Measurements from ENCODE around the gene KCNC1.

KCNC1 gene

DNA sequence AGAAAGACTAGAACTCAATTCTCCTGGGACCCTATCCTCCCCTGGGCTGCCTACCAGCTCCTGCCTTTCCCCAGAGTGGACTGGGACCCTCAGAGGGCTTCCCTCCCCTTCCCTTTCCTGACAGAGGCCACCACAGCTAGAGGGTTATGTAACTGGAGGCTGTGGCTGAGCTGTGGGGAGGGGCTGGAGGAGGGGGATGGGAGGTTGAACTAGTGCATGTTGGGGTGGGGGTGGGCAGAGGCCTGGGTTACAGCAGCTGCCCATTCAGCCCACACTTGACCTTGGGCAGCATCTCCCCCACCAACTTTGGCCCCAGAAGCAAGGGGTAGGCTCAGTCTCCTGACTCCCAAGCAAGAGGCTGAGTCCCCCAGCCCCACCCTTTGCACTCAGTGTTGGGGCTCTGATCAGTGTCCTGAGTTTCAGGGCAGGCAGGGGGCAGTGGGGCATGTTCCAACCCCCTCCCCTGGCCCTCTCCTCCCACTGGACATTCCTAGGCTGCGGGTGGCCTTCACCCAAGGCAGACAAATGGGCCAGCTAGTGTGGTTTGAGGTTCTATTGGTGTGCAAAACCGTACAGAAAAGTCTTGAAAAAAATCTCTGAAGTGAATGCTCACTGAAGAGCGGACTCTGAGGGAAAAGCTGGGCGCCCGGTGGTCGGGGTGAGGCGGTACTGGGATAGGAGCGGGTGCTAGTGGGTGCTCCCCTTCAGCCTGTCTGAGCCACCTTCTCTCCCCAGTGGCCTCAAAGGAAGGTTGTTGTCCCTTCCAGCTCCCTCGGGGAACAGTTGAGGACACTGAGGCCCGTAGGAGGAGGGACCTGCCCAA lies 3.8 kb downstream of the KCNC1 start:
- no peak for DNase-seq (ENCODE audit: low read depth)

DNA sequence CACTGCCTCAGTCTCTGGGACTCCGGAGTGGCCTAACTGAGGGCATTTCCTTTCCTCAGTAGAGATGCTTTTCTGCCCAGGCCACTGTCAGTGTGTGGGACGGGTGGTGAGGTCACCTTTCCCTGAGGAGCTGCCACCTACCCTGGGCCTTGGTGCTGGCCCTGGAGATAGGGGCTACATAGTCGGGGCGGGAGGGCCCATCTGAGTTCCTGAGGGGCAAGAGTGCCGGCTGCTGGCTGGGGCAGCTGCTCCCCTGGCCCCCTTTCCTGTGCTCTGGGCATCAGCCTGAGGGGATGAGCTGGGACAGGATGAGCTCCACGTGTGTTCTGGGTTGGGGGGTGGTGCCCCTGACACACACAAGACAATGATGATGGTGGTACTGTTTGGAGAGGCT lies 5.4 kb downstream of the KCNC1 start:
- no peak for DNase-seq (ENCODE audit: low read depth)

DNA sequence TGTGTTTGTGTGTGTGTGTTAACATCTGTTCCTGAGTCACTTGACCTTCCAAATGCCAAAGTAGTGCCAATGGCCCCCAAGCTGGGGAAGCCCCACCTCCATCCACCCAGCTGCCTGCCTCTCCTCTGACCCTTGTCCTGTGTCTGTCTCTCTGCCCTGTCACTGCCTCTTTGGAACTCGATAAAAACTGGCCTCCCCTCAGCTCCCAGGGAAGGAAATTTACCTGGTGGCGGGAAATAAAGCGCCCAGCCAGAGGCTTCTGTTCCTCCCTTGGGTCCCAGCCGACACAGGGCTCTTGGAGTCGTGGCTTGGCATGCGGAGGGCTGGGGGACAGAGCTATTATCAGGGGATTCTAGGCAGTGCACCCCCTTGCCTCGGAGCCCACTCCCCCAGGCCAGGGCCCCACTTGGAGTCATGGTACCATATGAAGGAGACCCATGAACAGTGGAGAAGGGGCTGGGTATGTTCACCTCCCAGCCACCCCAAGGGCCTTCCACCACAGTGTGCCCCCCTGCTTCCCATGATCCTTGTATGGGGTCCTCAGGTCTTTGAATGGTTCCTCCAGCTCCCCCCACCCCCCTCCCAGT lies 6.2 kb downstream of the KCNC1 start:
- DNase-seq (ENCODE audit: low read depth) = no peak

DNA sequence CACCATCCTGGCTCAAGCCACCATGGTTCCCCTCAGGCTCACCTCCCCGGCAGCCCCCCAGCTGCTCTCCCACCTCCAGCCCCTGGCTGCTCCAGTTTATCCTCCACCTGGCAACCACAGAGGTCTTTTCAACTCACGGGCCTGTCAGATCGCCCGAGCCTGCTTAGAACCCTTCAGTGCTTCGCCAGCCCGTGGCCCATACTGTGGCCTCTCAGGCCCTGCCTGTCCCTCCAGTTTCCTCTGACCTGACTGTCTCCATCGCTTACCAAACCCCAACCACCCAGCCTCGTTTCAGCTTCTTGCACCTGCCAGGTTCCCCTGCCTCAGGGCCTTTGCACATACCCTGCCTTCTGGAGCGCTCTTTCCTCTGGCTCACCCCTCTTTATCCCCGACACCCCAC lies 6.9 kb downstream of the KCNC1 start:
- DNase-seq (ENCODE audit: low read depth) = no peak

DNA sequence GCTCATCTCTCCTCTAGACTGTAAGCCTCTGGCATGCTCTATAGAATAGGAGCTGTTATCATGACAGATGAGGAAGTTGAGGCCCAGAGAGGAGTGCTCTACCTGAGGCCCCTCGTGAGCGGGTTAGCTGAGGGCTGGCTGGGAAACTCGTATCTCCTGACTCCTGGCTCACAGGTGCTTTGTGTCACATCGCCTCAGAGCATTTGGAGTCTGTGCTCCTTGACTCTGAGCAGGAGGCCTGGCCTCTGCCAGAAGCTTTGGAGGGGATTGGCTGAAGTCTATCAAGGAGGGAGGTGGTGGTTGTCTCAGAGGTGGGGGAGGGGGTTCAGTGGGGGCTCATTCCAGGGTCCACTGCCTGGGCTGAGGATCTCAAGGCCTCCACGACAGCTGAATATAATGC lies 7.4 kb downstream of the KCNC1 start:
- DNase-seq (ENCODE audit: low read depth) = no peak

DNA sequence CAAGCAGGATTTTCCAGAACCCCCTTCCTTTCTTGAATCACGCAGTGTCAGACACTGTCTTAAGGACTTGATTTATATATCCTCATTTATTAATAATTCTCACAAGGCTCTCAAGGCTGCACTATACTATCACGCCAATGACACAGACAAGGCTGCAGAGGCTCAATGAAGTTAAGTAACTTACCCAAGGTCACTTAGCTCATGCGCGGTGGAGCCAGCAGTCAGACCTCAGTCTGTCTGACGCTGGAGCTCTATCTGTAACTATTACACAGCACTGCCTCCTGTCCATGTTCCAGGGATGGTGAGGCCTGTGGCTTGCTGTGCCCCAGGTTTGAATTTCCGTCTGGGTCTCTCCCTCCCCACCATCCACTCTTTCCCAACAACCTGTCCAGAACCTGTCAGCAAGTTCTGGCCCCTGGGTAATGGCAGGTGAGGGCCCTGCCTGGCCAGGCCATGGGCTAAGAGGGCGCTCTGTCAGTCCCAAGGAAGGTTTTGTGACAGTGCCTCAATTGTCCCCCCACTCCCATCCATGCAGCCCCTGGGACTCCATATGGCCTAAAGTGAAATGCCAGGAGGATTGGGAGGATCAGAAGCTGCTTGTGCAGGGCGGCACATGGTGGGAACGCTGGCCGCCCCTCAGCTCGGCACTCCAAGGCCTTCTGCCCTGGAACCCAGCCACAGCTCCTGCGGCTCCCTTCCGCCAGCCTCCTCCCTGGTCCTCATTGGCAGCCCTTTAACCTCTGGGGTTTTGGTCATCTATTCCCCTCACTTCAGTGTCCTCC lies 8.6 kb downstream of the KCNC1 start:
- DNase-seq (ENCODE audit: low read depth) = no peak

DNA sequence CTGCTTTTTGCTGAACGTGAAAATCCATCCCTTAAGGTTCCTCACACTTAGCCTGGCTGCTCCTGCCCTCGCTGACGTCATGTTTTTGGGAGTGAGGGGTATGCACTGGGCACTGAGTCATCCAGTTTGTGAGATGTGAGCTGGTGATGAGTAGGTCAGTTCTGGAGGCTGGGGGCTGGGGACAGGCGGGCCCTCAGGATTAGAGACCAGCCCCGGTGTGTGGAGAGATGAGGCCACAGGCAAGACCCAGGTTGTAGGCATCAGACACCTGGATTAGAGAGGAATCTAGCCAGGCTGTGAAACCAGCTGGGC lies 9.2 kb downstream of the KCNC1 start:
- DNase-seq (ENCODE audit: low read depth) = peak; percentile 13

DNA sequence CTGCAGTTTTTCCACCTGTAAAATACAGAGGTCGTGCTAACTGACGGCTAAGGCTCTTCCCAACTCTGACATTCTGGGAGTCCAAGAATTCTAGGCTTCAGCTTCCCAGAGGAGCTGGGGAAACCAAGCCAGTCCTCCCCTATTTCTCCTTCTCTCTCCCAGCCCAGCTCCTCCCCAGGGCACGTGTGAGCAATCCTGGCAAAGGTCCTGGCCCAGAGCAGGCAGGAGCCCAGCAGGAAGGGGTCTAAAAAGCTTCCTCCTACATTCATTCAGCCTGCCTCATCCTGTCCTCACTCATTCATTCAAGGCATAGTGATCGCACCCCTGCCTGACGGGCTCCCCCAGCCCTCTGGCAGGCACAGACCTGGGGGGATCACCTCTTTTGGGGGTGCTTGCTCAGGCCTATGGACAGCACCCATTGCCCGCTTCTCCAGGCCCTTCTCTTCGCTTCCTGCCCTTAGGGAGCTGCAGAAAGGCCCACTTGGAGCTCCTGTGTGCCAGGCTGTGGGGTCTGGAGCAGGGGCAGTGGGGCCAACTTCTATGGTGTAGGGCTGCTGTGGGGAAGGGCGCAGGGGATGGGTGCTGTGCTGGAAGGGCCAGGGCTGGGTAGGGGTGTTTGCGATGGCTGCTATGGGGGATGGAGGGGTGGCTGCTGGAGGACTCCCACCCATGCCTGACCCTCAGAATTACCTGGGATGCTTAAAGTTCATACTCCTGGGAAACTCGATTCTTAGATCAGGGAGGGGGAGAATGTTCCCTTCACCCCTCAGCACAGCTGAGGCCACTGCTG lies 9.8 kb downstream of the KCNC1 start:
- DNase-seq (ENCODE audit: low read depth) = peak; percentile 13

DNA sequence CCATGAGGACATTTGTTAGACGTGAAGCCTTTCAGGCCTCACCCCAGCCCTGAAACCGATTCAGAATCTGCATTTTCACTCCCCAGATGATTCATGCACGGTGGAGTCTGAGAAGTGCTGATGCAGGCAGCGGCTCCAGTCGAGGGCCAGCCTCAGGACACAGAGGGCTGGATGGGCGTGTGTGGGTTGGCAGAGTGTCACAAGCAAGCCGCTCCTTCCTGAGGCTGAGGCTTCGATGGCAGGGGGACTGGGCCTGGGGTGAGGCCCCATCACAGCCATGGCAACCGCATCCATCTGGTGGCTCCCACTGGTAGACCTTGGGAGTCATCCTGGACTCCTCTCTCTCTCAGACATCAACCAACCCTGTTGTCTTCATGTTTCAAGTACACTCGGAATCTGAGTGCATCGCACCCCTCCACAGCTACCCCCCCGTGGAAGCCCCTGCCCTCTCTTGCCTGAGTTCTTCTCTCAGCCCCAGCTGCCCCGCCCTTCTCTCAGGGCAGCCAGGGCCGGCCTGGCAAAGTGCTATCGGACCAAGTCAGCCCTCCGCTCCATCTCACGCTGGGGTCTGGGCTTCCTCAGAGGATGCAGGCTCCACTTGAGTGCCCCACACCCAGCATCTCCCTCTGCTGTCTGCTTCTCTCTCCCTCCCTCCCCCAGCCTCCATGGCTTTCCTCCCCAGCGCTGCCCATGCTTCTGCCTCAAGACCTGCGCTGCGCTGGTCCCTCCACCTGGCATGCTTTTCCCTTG lies 10.6 kb downstream of the KCNC1 start:
- no peak for DNase-seq (ENCODE audit: low read depth)

DNA sequence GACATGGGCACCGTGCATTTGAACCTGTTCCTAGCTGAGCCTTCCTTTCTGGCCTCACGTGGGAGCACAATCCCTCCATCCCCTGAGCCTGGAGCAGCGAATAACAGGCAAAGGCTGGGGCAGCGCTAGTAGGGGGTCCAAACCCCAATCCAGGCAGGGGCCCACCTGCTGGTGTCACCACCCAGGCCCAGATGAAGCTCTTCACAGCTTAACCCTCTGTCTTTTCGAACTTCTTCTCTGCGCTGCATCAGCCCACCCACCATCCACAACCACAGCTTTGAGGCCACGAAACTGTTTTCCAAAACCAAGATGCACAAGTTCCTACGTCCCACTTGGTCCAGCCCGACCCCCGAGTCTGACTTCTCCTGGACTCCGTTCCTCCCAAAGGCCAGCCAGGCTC lies 11.5 kb downstream of the KCNC1 start:
- DNase-seq (ENCODE audit: low read depth) = no peak

DNA sequence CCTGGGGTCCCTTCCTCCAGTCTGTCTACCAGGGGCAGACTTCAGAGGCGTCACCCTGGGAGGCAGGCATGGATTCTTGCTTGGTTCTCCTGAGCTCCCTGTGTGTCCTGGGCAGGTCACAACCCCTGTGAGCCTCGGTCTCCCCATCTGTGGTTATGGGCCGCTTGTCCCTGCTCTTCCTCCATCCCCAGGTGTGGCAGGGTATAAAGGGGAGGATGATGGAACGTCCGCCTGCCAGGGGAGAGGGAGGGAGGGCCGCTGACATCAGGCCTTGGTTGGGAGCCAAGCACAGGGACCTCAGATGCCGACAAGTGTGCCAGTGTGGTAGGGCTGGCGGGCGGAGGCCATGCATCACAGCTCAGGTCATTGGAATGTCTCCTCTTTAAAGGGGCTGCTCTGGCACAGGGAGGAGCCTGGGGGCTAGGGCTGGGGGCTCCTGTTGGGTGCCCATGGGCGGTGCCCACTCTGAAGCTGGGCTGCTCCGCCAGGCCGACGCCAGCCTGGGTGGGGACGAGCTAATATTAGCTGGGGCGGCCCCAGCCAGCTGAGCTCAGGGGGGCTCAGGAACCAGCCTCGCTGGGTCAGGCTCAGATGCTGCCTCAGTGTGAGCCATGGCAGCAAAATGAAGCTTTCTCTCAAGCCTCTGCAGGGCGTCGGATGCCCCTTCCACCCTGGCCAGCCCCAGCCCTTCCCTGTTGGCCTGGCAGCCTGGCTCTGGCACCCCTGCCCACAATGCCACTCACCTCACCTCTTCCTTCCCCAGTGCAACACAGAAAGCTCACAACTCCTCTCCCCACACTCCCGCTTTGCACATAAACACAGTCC lies 12.8 kb downstream of the KCNC1 start:
- DNase-seq (ENCODE audit: low read depth) = no peak

DNA sequence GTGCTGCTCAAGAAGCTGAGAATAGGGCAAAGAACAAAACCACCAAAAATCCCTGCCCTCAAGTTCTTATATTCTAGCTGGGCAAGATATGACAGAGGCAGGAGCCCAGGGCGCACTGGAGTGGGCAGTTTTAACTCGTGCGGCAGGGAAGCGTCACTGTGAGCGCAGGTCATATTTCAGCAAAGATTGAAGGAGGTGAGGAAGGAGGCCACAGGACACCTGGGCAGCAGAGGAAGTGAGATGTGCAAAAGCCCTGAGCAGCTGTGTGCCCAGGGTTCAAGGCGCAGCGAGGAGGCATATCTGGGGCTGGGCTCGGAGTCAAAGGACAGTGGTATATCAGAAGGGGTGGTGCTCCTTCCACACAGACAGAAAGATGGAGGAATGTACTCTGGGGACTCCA lies 13.5 kb downstream of the KCNC1 start:
- no peak for DNase-seq (ENCODE audit: low read depth)

DNA sequence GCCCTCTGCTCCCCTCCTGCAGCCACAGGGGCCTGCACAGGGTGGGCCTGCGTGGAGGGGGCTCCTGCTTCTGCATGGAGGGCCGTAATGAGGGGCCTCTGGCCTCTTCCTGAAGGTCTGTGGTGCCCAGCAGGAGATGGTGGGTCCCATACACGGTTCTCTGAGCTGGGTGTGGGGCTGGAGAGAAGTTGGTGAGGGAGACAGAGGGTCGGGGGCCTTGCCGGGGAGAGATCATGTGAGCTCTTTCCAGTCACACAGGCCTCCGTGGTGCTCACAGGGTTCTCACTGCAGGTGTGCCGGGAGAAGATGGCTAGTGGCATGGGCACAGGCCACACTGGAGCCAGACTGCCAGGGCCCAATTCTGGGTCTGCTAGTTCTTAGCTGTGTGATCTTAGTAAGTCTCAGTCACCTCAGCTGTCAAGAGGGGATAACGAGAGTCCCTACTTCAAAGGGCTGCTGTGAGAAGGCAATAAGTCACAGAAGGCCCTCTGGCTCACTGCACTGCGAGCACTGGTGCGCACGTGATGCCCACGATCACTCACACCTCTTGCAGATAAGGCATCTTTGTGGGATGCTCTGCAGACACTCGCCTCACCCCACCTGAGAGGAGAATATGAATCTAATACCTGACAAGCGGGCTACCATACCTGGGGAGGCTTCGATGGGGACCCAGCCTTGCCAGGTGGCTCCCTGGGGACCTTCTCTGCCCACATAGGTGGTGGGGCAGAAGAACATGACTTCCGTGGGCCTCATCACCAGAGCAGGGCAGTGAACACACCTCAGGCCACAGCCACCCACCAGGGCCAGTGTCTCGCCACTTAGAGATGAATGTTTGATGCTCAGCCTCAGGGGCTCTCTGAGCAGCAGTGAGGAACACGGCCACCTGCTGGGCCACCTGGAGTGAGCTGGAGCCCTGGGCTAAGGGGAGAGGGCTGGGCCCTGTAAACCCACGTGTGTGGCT lies 14.5 kb downstream of the KCNC1 start:
- DNase-seq (ENCODE audit: low read depth) = no peak

DNA sequence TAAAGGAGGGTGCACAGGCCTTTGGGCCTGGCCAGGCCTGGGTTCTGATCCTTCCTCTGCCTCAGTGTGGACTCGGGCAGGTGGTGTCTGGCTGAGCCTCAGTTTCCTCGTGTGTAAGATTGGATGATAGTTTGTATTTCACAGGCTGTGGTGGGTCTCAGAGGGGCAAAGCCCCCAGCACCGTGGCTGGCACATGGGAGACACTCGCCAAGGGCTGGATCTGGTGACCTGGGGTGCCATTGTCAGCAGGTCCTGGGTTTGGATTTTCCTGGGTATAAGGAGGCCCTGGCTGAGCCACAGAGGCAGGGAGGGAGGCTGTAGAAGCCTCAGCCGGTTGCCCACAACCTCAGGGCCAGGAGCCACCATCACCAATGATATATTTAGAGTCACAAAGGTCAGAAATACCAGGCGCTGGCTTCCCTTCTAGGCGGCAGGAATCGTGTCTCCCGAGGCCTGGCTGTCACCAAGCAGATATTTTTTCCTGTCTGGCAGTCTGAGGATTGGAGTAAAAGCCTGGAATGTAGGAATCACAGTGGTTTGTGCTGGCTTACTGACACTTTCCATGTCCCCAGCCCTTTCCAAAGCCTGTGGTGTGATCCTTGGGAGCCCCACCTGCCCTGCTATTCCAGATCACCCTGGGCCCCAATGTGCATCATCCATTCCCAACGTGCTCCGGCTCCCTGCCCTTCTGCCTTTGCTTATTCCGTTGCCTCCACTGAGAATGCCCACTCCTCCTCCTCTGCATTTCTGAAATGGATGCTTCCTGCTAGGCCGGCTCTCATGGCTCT lies 15.6 kb downstream of the KCNC1 start:
- DNase-seq (ENCODE audit: low read depth) = no peak

DNA sequence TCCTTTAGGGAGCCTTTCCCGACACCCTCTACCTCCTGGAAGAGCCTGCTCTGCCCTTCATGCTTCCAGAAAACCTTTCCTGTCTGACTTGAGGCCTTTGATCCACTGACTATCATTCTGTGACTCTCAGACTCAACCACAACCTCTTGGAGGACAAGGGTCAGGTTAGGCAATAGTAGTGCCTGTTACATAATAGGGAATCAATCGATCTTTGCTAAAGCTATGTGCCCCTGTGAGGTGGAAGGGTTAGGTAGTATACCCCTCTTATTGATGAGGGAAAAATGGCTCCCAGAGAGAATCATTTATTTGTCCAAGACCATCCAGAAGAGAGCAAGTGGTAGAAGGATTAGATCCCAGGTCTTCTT lies 16.2 kb downstream of the KCNC1 start:
- DNase-seq (ENCODE audit: low read depth) = no peak

DNA sequence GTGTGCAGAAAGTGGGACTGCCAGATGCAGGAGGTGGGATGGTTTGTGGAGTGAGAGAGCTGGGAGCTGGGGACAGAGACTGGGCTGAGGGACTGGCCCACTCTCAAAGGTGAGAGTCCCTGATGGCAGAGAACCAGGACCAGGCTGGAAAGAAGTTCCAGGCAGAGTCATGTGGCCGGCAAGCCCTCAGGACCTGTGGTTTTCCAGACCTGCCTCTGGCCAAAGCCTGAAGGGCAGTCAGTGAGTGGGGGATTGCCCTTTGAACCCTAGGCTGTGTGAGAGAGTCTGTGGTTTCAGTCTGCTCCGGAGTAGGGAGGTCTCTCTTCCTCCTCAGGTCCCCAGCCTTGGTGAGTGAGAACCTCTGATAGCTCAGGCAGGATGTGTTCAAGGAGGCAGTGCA lies 17.0 kb downstream of the KCNC1 start:
- DNase-seq (ENCODE audit: low read depth) = no peak

DNA sequence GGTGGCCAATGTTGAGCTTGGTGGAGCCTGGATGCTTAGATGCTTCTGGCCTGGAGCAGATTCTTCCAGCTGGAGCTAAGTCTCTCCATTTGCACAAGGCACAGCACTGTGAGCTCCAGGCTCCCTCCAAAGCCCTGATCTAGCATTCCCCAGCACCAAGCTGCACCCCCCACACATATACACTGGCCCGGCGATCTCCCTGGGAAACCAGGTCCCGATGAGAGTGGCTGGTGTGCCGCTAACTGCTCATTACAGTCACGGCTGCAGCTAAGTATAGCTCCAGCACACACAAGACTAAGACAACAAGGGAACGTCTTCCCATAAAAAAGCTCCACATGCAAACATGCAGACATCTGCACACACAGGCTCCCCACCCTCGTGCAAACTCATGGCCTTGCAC lies 17.6 kb downstream of the KCNC1 start:
- no peak for DNase-seq (ENCODE audit: low read depth)

DNA sequence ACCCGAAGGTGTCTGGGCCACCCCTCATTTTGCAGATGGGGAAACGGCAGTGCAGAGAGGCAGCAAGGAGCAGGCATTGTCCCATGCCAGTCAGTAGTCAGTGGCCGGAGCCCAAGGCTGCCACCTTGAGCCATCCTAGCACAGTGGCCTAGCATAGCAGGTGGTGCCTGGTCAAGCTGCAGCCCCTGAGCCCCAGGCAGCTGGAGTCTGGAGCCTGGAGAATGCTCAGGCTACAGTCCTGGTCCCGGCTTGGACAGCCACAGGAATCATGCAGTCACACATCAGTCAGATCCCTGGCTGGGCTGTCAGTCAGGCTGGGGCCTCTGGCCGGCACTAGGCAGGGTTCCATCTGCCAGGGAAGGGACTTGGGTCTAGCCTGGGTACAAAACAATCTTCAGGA lies 18.6 kb downstream of the KCNC1 start:
- no peak for DNase-seq (ENCODE audit: low read depth)

DNA sequence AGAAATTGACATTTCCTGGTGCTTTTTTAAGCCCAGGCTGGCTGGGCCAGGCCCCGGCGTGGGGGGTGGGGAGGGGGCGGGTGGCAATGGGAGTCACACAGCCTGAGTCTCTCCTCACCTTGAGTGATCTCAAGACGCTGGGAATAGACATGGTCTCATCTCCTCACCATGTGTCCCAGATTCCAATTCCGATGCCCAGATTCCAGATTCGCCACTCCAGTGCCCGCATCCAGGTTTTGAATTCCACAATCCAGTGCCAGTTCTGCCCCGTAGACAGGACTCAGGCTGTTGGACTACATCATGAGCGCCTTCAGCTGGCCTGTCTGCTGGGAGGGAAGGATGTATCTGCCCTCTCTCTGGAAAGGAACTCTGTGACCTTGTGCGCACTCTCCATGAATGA lies 19.1 kb downstream of the KCNC1 start:
- DNase-seq (ENCODE audit: low read depth) = no peak

Measured in stromal cell of bone marrow (primary cell).